ENCODE results near the gene MISP3. TPM values are rescaled to one million over a fixed set of nuclear protein-coding genes. Genes with fewer than 3 reads are reported as not detected.
A peak's percentile ranks its signal among the peaks of the same experiment; 100 is the strongest.

MISP3 gene
- total and polyA plus RNA-seq, 9 of the 15 experiments (the other 6 are each of a cell fraction or from before 2014, with no cell fraction given): 0.25 to 5.6 (median 1.6) TPM

DNA sequence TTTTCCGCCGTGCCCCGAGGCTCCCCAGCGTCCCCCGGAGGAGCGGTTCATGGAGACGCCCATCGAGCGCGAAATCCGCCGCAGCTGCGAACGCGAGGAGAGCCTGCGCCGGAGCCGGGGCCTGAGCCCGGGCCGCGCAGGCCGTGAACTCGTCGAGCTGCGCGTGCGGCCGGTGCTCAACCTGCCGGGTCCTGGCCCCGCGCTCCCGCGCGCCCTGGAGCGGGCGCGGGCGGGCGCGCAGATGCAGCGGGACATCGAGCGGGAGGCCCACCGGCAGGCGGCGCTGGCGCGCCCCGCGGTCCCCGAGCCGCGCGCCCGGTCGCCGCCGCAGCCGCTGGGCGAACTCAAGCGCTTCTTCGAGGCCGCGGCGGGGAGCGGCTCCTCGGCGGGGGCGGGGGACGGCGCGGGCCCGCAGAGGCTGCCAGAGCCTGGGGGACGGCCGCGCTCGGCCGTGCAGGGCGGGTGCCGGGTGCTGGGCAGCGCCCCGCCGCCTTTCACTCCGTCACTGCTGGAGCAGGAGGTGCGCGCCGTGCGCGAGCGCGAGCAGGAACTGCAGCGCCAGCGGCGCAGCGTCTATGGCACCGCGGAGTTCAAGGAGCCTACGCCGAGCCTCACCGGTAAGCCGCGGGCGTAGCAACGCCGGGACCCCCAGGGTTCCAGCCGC, 807 bp downstream of the MISP3 start (continued):
- TF ChIP-seq THRA (IDR thresholded peaks at IDR 0.05) (no peak), SMAD2 (IDR thresholded peaks at IDR 0.05; ENCODE audit: low read depth, low read length) (no peak), PCBP2 (IDR thresholded peaks at IDR 0.05; ENCODE audit: low read depth, low read length, poor library complexity, severe bottlenecking) (no peak), RCOR1 (IDR thresholded peaks at IDR 0.05; ENCODE audit: borderline replicate concordance in 1 of 2, low read depth in 2 of 2, low read length in 2 of 2) (peak in 1 of 2 experiments; percentile 2; a peak in 1 of 4 replicates), PRMT5 (CRISPR knock-in tag; IDR thresholded peaks at IDR 0.05) (no peak), TFAM (CRISPR knock-in tag; conservative IDR thresholded peaks at IDR 0.05) (no peak), ZBTB33 (CRISPR knock-in tag; IDR thresholded peaks at IDR 0.05) (0 out of 2 replicates have a peak, but pooled peaks have one; percentile 6), ZC3H4 (CRISPR knock-in tag; IDR thresholded peaks at IDR 0.05; ENCODE audit: borderline replicate concordance) (no peak), SNRNP70 (optimal IDR thresholded peaks at IDR 0.05; ENCODE audit: low read depth, low read length) (no peak), NR2C2 (CRISPR knock-in tag; IDR thresholded peaks at IDR 0.05) (no peak), NR2C2 (tag; IDR thresholded peaks at IDR 0.05) (peak; percentile 64), ZNF224 (CRISPR knock-in tag; IDR thresholded peaks at IDR 0.05) (no peak), ZNF134 (CRISPR knock-in tag; conservative IDR thresholded peaks at IDR 0.05) (no peak), ELF2 (CRISPR knock-in tag; IDR thresholded peaks at IDR 0.05) (peak; percentile 28; the same call in 1 of the 2 replicates), GATAD2A (IDR thresholded peaks at IDR 0.05) (no peak), MYNN (IDR thresholded peaks at IDR 0.05) (no peak), MYNN (CRISPR knock-in tag; IDR thresholded peaks at IDR 0.05) (no peak), BRCA1 (IDR thresholded peaks at IDR 0.05) (no peak), BRCA1 (CRISPR knock-in tag; IDR thresholded peaks at IDR 0.05) (no peak), FOXM1 (IDR thresholded peaks at IDR 0.05; ENCODE audit: low read depth) (no peak), FOXM1 (CRISPR knock-in tag; IDR thresholded peaks at IDR 0.05; ENCODE audit: low read depth) (no peak), PYGO2 (tag; IDR thresholded peaks at IDR 0.05) (no peak), IRF2 (CRISPR knock-in tag; IDR thresholded peaks at IDR 0.05) (no peak), SIRT6 (IDR thresholded peaks at IDR 0.05; ENCODE audit: low read depth, low read length) (no peak)
- TF ChIP-seq, protein P1, sequence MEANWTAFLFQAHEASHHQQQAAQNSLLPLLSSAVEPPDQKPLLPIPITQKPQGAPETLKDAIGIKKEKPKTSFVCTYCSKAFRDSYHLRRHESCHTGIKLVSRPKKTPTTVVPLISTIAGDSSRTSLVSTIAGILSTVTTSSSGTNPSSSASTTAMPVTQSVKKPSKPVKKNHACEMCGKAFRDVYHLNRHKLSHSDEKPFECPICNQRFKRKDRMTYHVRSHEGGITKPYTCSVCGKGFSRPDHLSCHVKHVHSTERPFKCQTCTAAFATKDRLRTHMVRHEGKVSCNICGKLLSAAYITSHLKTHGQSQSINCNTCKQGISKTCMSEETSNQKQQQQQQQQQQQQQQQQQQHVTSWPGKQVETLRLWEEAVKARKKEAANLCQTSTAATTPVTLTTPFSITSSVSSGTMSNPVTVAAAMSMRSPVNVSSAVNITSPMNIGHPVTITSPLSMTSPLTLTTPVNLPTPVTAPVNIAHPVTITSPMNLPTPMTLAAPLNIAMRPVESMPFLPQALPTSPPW (CRISPR knock-in tag; IDR thresholded peaks at IDR 0.05): peak; percentile 78
- TF ChIP-seq, protein P2, sequence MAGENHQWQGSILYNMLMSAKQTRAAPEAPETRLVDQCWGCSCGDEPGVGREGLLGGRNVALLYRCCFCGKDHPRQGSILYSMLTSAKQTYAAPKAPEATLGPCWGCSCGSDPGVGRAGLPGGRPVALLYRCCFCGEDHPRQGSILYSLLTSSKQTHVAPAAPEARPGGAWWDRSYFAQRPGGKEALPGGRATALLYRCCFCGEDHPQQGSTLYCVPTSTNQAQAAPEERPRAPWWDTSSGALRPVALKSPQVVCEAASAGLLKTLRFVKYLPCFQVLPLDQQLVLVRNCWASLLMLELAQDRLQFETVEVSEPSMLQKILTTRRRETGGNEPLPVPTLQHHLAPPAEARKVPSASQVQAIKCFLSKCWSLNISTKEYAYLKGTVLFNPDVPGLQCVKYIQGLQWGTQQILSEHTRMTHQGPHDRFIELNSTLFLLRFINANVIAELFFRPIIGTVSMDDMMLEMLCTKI (IDR thresholded peaks at IDR 0.05; ENCODE audit: partially characterized antibody): no peak
